Measurements from ENCODE around the gene P2RY2.

DNA sequence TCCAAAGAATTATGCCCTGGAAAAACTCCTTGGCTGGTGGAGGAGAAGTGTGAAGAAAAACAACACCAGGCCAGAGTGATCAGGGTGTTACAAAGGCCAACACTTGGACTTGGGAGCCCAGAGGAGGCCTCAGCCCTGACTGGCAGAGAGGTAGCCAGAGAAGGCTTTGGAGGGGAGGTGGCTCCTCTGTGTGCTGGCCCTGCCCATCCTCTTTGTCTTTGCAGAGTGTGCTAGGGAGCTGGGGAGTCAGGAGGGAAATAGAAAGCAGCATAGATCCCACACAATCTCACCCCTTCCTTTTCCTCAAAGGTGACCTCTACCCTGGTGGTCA is 42.0 kb downstream of the P2RY2 start:
- TF ChIP-seq YY1 (IDR thresholded peaks at IDR 0.05; ENCODE audit: insufficient read depth, insufficient read length): no peak
- TF ChIP-seq ZNF274 (IDR thresholded peaks at IDR 0.05; ENCODE audit: low read depth, low read length): no peak
